ENCODE data around the gene GAB1.

GAB1 gene

DNA sequence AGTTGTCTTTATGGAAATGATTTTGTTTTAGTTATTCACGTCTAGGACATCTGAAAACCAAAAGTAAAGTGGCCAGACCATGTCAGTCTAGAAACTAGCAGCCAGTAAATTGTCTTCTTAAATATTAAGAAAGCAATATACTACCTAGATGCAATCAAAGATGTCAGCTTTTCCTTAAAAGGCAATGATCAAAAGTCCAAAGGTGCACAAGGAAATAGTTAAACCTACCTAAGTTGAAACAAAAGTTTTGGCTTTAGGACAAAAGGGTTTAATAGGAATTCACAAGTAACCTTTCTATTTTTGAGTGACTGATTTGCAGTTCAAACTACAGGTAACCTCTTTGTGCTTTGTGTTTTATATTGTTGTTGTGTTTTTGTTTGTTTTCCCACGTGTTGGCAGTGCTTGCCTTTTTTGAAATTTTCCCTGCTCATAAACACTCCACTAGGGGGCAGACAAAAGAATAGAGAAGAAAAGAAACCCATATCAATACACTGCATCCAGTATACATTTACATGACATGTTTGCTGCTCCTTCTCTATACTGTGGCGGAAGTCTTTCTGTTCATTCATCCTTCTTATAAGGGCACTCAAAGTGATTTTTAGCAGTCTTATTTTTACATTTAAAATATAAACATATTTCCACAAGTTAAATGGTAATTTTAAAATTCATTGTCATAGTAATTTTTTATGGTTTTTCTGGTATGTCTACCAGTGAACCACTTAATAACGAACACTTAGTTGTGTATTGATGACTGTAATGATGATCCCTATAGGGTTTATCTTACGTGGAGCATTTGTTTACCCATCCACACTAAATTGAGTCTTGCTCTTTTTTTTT is 62.7 kb downstream of the GAB1 start:
- Histone ChIP-seq H3K27me3 (ENCODE audit: insufficient read depth, low read length) (no peaks in the 10 kb centered on the region), H3K36me3 (ENCODE audit: insufficient read depth, low read length) (no peaks in the 10 kb centered on the region), H3K9ac (ENCODE audit: low read length) (no peak overlapping the region), H3K4me2 (ENCODE audit: low read length) (no peak overlapping the region), H2AFZ (ENCODE audit: low read length) (no peak overlapping the region), H3K4me1 (ENCODE audit: insufficient read depth, low read length, severe bottlenecking) (peaks cover 15% of the 10 kb centered on the region), H4K20me1 (ENCODE audit: insufficient read depth, low read length) (no peaks in the 10 kb centered on the region), H3F3A (ENCODE audit: insufficient read depth, low read length) (no peaks in the 10 kb centered on the region), H3K27ac (ENCODE audit: low read depth, low read length, poor library complexity, severe bottlenecking) (no peak overlapping the region), H3K4me3 (ENCODE audit: low read depth, low read length, poor library complexity, severe bottlenecking) (no peak overlapping the region), H3K9me2 (ENCODE audit: low read depth, low read length) (no peaks in the 10 kb centered on the region), H3K79me2 (ENCODE audit: insufficient read depth, low read length) (no peaks in the 10 kb centered on the region), H3K9me3 (ENCODE audit: low read length) (no peaks in the 10 kb centered on the region)
- TF ChIP-seq, protein P1, sequence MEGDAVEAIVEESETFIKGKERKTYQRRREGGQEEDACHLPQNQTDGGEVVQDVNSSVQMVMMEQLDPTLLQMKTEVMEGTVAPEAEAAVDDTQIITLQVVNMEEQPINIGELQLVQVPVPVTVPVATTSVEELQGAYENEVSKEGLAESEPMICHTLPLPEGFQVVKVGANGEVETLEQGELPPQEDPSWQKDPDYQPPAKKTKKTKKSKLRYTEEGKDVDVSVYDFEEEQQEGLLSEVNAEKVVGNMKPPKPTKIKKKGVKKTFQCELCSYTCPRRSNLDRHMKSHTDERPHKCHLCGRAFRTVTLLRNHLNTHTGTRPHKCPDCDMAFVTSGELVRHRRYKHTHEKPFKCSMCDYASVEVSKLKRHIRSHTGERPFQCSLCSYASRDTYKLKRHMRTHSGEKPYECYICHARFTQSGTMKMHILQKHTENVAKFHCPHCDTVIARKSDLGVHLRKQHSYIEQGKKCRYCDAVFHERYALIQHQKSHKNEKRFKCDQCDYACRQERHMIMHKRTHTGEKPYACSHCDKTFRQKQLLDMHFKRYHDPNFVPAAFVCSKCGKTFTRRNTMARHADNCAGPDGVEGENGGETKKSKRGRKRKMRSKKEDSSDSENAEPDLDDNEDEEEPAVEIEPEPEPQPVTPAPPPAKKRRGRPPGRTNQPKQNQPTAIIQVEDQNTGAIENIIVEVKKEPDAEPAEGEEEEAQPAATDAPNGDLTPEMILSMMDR (IDR thresholded peaks at IDR 0.05; ENCODE audit: low read length): peak; percentile 83
- TF ChIP-seq EZH2 (IDR thresholded peaks at IDR 0.05; ENCODE audit: borderline replicate concordance, low read length): no peak

- TF ChIP-seq, protein P1 (IDR thresholded peaks at IDR 0.05; ENCODE audit: low read length): no peak
- no peak for TF ChIP-seq EZH2 (IDR thresholded peaks at IDR 0.05; ENCODE audit: borderline replicate concordance, low read length)
- Histone ChIP-seq H3K27me3 (ENCODE audit: insufficient read depth, low read length) (no peaks in the 10 kb centered on the region), H3K4me1 (ENCODE audit: insufficient read depth, low read length, severe bottlenecking) (peaks cover 22% of the 10 kb centered on the region), H3K27ac (ENCODE audit: low read depth, low read length, poor library complexity, severe bottlenecking) (no peak overlapping the region), H3K9me3 (ENCODE audit: low read length) (no peaks in the 10 kb centered on the region), H3F3A (ENCODE audit: insufficient read depth, low read length) (no peaks in the 10 kb centered on the region), H2AFZ (ENCODE audit: low read length) (no peak overlapping the region), H3K9ac (ENCODE audit: low read length) (no peak overlapping the region), H4K20me1 (ENCODE audit: insufficient read depth, low read length) (no peaks in the 10 kb centered on the region), H3K9me2 (ENCODE audit: low read depth, low read length) (no peaks in the 10 kb centered on the region), H3K4me3 (ENCODE audit: low read depth, low read length, poor library complexity, severe bottlenecking) (no peak overlapping the region), H3K79me2 (ENCODE audit: insufficient read depth, low read length) (no peaks in the 10 kb centered on the region), H3K4me2 (ENCODE audit: low read length) (no peak overlapping the region), H3K36me3 (ENCODE audit: insufficient read depth, low read length) (no peaks in the 10 kb centered on the region)
These were observed 63.4 kb downstream of the GAB1 start for GRCh38 chr4:143400082-143400481.

- Histone ChIP-seq H3K79me2 (ENCODE audit: insufficient read depth, low read length) (no peaks in the 10 kb centered on the region), H3K9ac (ENCODE audit: low read length) (no peak overlapping the region), H3K27me3 (ENCODE audit: insufficient read depth, low read length) (no peaks in the 10 kb centered on the region), H2AFZ (ENCODE audit: low read length) (no peak overlapping the region), H3K9me2 (ENCODE audit: low read depth, low read length) (no peaks in the 10 kb centered on the region), H3K27ac (ENCODE audit: low read depth, low read length, poor library complexity, severe bottlenecking) (peak overlapping the region; percentile 57), H3K36me3 (ENCODE audit: insufficient read depth, low read length) (no peaks in the 10 kb centered on the region), H3F3A (ENCODE audit: insufficient read depth, low read length) (no peaks in the 10 kb centered on the region), H3K9me3 (ENCODE audit: low read length) (no peaks in the 10 kb centered on the region), H3K4me2 (ENCODE audit: low read length) (0 out of 2 replicates have a peak overlapping the region, but pooled peaks have one; percentile 9), H4K20me1 (ENCODE audit: insufficient read depth, low read length) (no peaks in the 10 kb centered on the region), H3K4me1 (ENCODE audit: insufficient read depth, low read length, severe bottlenecking) (peaks cover 44% of the 10 kb centered on the region), H3K4me3 (ENCODE audit: low read depth, low read length, poor library complexity, severe bottlenecking) (no peak overlapping the region)
- no peak for TF ChIP-seq EZH2 (IDR thresholded peaks at IDR 0.05; ENCODE audit: borderline replicate concordance, low read length)
- TF ChIP-seq, protein P1 (IDR thresholded peaks at IDR 0.05; ENCODE audit: low read length): no peak
These were observed 66.3 kb downstream of the GAB1 start for GRCh38 chr4:143402776-143403552.
